ENCODE data around the gene OAS1. TPM values are rescaled to one million over a fixed set of nuclear protein-coding genes. Genes with fewer than 3 reads are reported as not detected.

Gene OAS1
- polyA plus RNA-seq, 1 donor: 26.9 TPM

- Histone ChIP-seq H3K27me3 (ENCODE audit: control insufficient read depth, insufficient read depth, low read length) (peaks cover 12% of the 10 kb centered on the region), H3K27ac (ENCODE audit: low read length) (no peak overlapping the region), H3K36me3 (ENCODE audit: control insufficient read depth, insufficient read depth, low read length) (no peaks in the 10 kb centered on the region), H3K9me3 (ENCODE audit: control insufficient read depth, low read depth, low read length) (no peaks in the 10 kb centered on the region), H3K4me3 (ENCODE audit: low read length) (no peak overlapping the region), H3K4me1 (ENCODE audit: control insufficient read depth, insufficient read depth, low read length) (no peaks in the 10 kb centered on the region)
- no peak for DNase-seq
- WGBS (ENCODE audit: insufficient coverage, low lambda C conversion rate): no CpG with 5 or more reads among the region's 5 CpGs
Observed at GRCh38 chr12:112875608-112876007, 31.2 kb upstream of the OAS1 start.

GRCh38 chr12:112876506-112876905 is 30.3 kb upstream of the OAS1 start:
- H3K4me3 ChIP-seq (ENCODE audit: low read length): no peak overlapping the region
- no peaks in the 10 kb centered on the region for H3K36me3 ChIP-seq (ENCODE audit: control insufficient read depth, insufficient read depth, low read length)
- no peak overlapping the region for H3K27ac ChIP-seq (ENCODE audit: low read length)
- H3K27me3 ChIP-seq (ENCODE audit: control insufficient read depth, insufficient read depth, low read length): peaks cover 12% of the 10 kb centered on the region
- no peak for DNase-seq
- H3K9me3 ChIP-seq (ENCODE audit: control insufficient read depth, low read depth, low read length): no peaks in the 10 kb centered on the region
- WGBS (ENCODE audit: insufficient coverage, low lambda C conversion rate): no CpG with 5 or more reads among the region's 11 CpGs
- H3K4me1 ChIP-seq (ENCODE audit: control insufficient read depth, insufficient read depth, low read length): no peaks in the 10 kb centered on the region

- no peak overlapping the region for H3K27ac ChIP-seq (ENCODE audit: low read length)
- H3K4me1 ChIP-seq (ENCODE audit: control insufficient read depth, insufficient read depth, low read length): no peaks in the 10 kb centered on the region
- H3K27me3 ChIP-seq (ENCODE audit: control insufficient read depth, insufficient read depth, low read length): peaks cover 12% of the 10 kb centered on the region
- no peaks in the 10 kb centered on the region for H3K9me3 ChIP-seq (ENCODE audit: control insufficient read depth, low read depth, low read length)
- no peak for DNase-seq
- no peaks in the 10 kb centered on the region for H3K36me3 ChIP-seq (ENCODE audit: control insufficient read depth, insufficient read depth, low read length)
- no peak overlapping the region for H3K4me3 ChIP-seq (ENCODE audit: low read length)
- no CpG with 5 or more reads among the region's 4 CpGs for WGBS (ENCODE audit: insufficient coverage, low lambda C conversion rate)
Observed at GRCh38 chr12:112877006-112877405, 29.8 kb upstream of the OAS1 start.

GRCh38 chr12:112878488-112878887 is 28.3 kb upstream of the OAS1 start:
- Histone ChIP-seq H3K4me1 (ENCODE audit: control insufficient read depth, insufficient read depth, low read length) (no peaks in the 10 kb centered on the region), H3K36me3 (ENCODE audit: control insufficient read depth, insufficient read depth, low read length) (no peaks in the 10 kb centered on the region), H3K9me3 (ENCODE audit: control insufficient read depth, low read depth, low read length) (no peaks in the 10 kb centered on the region), H3K27me3 (ENCODE audit: control insufficient read depth, insufficient read depth, low read length) (peaks cover 12% of the 10 kb centered on the region), H3K27ac (ENCODE audit: low read length) (no peak overlapping the region), H3K4me3 (ENCODE audit: low read length) (no peak overlapping the region)
- DNase-seq: no peak
- 100% methylated on average over 1 of the region's 3 CpGs for WGBS (ENCODE audit: insufficient coverage, low lambda C conversion rate)

- Histone ChIP-seq H3K4me1 (ENCODE audit: control insufficient read depth, insufficient read depth, low read length) (no peaks in the 10 kb centered on the region), H3K27me3 (ENCODE audit: control insufficient read depth, insufficient read depth, low read length) (peaks cover 12% of the 10 kb centered on the region), H3K9me3 (ENCODE audit: control insufficient read depth, low read depth, low read length) (no peaks in the 10 kb centered on the region), H3K36me3 (ENCODE audit: control insufficient read depth, insufficient read depth, low read length) (no peaks in the 10 kb centered on the region), H3K4me3 (ENCODE audit: low read length) (no peak overlapping the region), H3K27ac (ENCODE audit: low read length) (no peak overlapping the region)
- WGBS (ENCODE audit: insufficient coverage, low lambda C conversion rate): no CpG with 5 or more reads among the region's 8 CpGs
- DNase-seq: no peak
Observed at GRCh38 chr12:112879191-112879705, 27.5 kb upstream of the OAS1 start.

GRCh38 chr12:112881602-112882001 is 25.2 kb upstream of the OAS1 start:
- peaks cover 9% of the 10 kb centered on the region for H3K27me3 ChIP-seq (ENCODE audit: control insufficient read depth, insufficient read depth, low read length)
- no peak for DNase-seq
- no peak overlapping the region for H3K4me3 ChIP-seq (ENCODE audit: low read length)
- H3K36me3 ChIP-seq (ENCODE audit: control insufficient read depth, insufficient read depth, low read length): no peaks in the 10 kb centered on the region
- no peak overlapping the region for H3K27ac ChIP-seq (ENCODE audit: low read length)
- no CpG with 5 or more reads among the region's 6 CpGs for WGBS (ENCODE audit: insufficient coverage, low lambda C conversion rate)
- H3K4me1 ChIP-seq (ENCODE audit: control insufficient read depth, insufficient read depth, low read length): no peaks in the 10 kb centered on the region
- H3K9me3 ChIP-seq (ENCODE audit: control insufficient read depth, low read depth, low read length): no peaks in the 10 kb centered on the region

GRCh38 chr12:112885236-112885635 is 21.5 kb upstream of the OAS1 start:
- Histone ChIP-seq H3K27me3 (ENCODE audit: control insufficient read depth, insufficient read depth, low read length) (no peaks in the 10 kb centered on the region), H3K4me3 (ENCODE audit: low read length) (no peak overlapping the region), H3K4me1 (ENCODE audit: control insufficient read depth, insufficient read depth, low read length) (no peaks in the 10 kb centered on the region), H3K27ac (ENCODE audit: low read length) (no peak overlapping the region), H3K36me3 (ENCODE audit: control insufficient read depth, insufficient read depth, low read length) (no peaks in the 10 kb centered on the region), H3K9me3 (ENCODE audit: control insufficient read depth, low read depth, low read length) (no peaks in the 10 kb centered on the region)
- DNase-seq: no peak
- no CpG with 5 or more reads among the region's 2 CpGs for WGBS (ENCODE audit: insufficient coverage, low lambda C conversion rate)

GRCh38 chr12:112887550-112887949 is 19.2 kb upstream of the OAS1 start:
- H3K27ac ChIP-seq (ENCODE audit: low read length): no peak overlapping the region
- H3K4me1 ChIP-seq (ENCODE audit: control insufficient read depth, insufficient read depth, low read length): no peaks in the 10 kb centered on the region
- no peak for DNase-seq
- H3K27me3 ChIP-seq (ENCODE audit: control insufficient read depth, insufficient read depth, low read length): no peaks in the 10 kb centered on the region
- WGBS (ENCODE audit: insufficient coverage, low lambda C conversion rate): no CpG with 5 or more reads among the region's 2 CpGs
- no peaks in the 10 kb centered on the region for H3K9me3 ChIP-seq (ENCODE audit: control insufficient read depth, low read depth, low read length)
- no peak overlapping the region for H3K4me3 ChIP-seq (ENCODE audit: low read length)
- no peaks in the 10 kb centered on the region for H3K36me3 ChIP-seq (ENCODE audit: control insufficient read depth, insufficient read depth, low read length)

GRCh38 chr12:112891093-112892024 is 15.4 kb upstream of the OAS1 start:
- H3K36me3 ChIP-seq (ENCODE audit: control insufficient read depth, insufficient read depth, low read length): no peaks in the 10 kb centered on the region

GRCh38 chr12:112892856-112893255 is 13.9 kb upstream of the OAS1 start:
- WGBS (ENCODE audit: insufficient coverage, low lambda C conversion rate): no CpG with 5 or more reads among the region's 2 CpGs

More at GRCh38 chr12:112891093-112892024, 15.4 kb upstream of the OAS1 start:
- H3K4me3 ChIP-seq (ENCODE audit: low read length): no peak overlapping the region
- WGBS (ENCODE audit: insufficient coverage, low lambda C conversion rate): no CpG with 5 or more reads among the region's 6 CpGs
- no peak overlapping the region for H3K27ac ChIP-seq (ENCODE audit: low read length)
- H3K9me3 ChIP-seq (ENCODE audit: control insufficient read depth, low read depth, low read length): no peaks in the 10 kb centered on the region
- no peaks in the 10 kb centered on the region for H3K27me3 ChIP-seq (ENCODE audit: control insufficient read depth, insufficient read depth, low read length)
- DNase-seq: no peak
- H3K4me1 ChIP-seq (ENCODE audit: control insufficient read depth, insufficient read depth, low read length): no peaks in the 10 kb centered on the region

GRCh38 chr12:112894128-112894527 is 12.6 kb upstream of the OAS1 start:
- H3K4me3 ChIP-seq (ENCODE audit: low read length): no peak overlapping the region
- H3K27ac ChIP-seq (ENCODE audit: low read length): no peak overlapping the region
- peaks cover 3% of the 10 kb centered on the region for H3K27me3 ChIP-seq (ENCODE audit: control insufficient read depth, insufficient read depth, low read length)
- no peaks in the 10 kb centered on the region for H3K36me3 ChIP-seq (ENCODE audit: control insufficient read depth, insufficient read depth, low read length)
- no peaks in the 10 kb centered on the region for H3K4me1 ChIP-seq (ENCODE audit: control insufficient read depth, insufficient read depth, low read length)
- no peaks in the 10 kb centered on the region for H3K9me3 ChIP-seq (ENCODE audit: control insufficient read depth, low read depth, low read length)
- DNase-seq: no peak

More at GRCh38 chr12:112892856-112893255, 13.9 kb upstream of the OAS1 start:
- Histone ChIP-seq H3K4me1 (ENCODE audit: control insufficient read depth, insufficient read depth, low read length) (no peaks in the 10 kb centered on the region), H3K27ac (ENCODE audit: low read length) (no peak overlapping the region), H3K4me3 (ENCODE audit: low read length) (no peak overlapping the region), H3K27me3 (ENCODE audit: control insufficient read depth, insufficient read depth, low read length) (peaks cover 3% of the 10 kb centered on the region), H3K36me3 (ENCODE audit: control insufficient read depth, insufficient read depth, low read length) (no peaks in the 10 kb centered on the region), H3K9me3 (ENCODE audit: control insufficient read depth, low read depth, low read length) (no peaks in the 10 kb centered on the region)
- DNase-seq: no peak

All from large intestine (tissue), 3 donors.